Stimulated activated CD4-positive, alpha-beta T cell treated with anti-CD3 and anti-CD28 coated beads, Interleukin-12 subunit alpha, Interleukin-12 subunit beta, amount 100 ng/mL, for 4 hours (primary cell): ENCODE measurements around the gene MRGPRG.

Source experiments
- DNase-seq: peaks from one replicate; pipeline ENCODE4 v3.0.0-alpha.2; 2020

MRGPRG gene

DNA sequence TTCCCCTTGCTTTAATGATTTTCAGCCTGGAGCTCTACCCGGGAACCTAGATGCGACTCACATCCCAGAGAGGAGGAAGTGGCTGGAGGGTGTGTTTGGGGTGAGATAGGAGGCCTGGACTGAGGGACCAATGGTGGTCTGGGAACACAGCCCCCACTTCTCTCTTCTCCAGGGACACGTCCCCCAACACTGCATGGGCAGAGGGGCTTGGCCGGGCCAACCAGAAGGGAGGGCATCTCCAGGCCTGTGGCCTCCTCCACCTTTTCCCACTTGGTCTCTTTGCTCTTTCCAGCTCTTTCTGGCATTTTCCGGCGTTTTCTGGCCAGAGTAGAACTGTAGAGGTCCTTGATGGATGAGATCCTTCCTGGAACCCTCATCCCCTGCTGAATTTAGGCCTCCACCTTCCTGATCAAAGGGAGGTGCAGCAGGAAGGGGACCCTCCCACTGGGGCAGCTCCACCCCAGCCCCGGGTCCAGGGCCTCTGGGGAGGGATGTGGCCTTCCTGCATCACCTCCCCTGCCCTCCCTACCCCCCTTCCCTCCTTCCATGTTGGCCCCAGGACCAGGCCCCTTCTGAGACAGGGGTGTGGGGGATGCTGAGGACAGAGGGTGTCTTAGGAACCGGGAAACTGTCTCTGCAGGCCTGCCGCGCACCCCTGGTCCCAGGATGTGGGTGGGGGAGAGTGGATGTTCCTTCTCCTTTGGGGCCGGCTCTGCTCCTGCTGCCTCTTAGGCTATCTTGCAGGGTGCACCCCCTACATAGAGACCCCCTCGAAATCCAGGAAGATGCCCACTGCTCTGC, 24.4 kb downstream of the MRGPRG start:
- no peak for DNase-seq

DNA sequence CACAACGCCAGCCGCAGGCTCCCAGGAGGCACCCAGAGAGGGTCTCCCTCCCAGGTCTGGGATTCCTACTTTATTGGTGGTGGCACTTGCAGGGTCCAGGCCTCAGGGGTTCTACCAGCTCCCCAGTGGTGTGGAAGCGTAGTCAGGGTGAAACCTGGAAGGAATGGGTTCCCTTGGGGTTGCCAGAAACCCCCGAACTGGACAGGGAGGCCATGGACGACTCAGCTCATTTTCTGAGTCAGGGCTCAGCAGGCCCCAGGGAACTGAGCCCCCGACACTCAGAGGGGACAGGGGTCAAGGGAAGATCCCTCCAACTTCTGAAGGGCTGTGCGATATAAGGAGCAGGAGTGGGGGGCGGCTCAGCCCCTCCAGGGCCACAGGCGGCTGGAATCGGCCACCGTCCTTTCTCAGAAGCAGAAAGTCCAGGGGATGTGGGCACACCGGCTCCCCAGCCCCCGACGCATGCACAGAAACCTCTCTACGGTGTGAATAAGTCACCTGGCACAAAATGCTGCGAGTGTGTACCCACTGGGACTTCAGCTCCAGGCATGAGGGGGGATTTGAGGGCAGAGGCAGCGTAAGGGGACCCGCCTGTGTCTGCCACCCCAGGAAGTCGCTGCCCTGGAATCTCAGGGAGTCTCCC, 25.1 kb downstream of the MRGPRG start:
- DNase-seq: no peak

DNA sequence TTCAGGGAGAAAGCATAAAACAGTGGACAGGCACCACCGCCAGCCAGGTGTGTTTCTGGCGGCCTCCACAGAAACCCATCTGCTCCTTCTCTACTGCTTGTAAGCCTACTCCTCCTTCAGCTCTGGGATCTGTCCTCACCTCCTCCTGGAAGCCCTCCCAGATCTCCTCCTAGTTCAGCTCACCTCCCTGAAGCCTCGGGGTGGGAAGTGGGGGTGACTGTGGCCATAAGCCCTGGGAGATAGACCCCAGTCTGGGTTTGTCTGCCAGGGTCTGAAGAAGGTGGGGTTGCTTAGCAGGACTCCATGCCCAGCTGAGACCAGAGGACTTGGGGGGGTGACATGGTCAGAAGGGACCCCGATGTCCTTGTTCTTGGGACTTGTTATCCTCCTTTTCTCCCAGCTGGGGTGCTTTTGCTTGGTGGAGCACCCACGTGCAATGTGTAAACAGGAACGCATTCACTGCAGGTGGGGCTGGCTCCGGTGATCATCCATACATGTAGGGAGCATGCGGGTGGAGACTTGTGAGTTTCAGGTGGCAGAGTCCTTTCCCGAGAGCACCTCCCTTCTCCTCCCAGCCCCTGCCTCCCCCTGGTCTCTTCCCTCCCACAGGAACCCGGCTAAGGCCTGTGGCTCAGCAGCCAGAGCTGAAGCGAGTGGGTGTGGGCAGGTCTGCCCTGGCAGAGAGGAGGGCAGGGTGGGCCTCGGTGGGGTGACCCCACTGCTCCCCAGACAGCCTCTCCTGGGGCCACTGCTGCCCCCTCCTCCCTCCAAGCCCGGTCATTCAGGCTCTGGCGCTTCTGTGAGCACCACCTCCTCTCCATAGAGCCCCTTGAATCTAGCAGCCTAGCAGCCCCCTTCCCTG, 25.9 kb downstream of the MRGPRG start:
- DNase-seq: no peak

DNA sequence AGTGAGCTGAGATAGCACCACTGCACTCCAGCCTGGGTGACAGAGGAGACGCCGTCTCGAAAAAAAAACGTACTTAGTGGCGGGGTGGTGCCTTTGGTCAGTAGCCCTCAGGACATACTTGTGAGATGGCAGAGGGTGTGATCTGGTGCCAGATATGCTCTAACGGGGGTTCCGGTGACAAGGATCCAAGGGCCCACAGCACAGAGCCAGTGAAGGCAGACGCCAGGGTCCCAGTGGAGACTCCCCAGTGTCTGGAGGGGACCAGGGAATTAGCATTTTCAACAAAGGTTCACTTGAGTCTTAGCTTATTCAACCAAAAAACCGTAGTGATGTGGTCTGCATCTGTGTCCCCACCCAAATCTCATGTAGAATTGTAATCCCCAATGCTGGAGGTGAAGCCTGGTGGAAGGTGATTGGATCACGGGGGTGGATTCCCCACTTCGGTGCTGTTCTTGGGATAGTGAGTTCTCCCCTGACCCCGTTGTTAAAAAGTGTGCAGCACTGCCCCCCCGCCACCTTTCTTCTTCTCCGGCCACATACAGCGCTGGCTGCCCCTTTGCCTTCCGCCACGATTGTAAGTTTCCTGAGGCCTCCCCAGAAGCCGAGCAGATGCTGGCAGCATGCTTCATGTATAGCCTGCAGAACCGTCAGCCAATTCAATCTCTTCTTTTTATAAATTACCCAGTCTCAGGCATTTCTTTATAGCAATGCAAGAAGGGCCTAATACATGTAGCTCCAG, 26.9 kb downstream of the MRGPRG start:
- no peak for DNase-seq

DNA sequence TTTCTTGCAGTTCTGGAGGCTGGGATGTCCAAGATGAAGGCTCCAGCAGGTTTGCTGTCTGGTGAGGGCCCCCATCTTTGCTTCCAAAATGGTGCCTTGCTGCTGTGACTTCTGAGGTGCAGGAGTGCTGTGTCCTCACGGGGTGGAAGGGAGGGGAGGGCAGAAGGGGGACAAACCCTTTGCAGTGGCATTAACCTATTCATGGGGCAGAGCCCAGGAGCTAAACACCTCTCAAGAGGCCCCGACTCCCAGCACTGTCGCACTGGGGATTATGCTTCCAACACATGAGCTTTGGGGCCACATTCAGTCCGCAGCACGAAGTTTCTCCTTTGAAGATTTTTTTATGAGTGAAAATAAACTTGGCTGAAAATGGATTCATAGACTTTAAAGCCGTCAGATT, 28.0 kb downstream of the MRGPRG start:
- no peak for DNase-seq

DNA sequence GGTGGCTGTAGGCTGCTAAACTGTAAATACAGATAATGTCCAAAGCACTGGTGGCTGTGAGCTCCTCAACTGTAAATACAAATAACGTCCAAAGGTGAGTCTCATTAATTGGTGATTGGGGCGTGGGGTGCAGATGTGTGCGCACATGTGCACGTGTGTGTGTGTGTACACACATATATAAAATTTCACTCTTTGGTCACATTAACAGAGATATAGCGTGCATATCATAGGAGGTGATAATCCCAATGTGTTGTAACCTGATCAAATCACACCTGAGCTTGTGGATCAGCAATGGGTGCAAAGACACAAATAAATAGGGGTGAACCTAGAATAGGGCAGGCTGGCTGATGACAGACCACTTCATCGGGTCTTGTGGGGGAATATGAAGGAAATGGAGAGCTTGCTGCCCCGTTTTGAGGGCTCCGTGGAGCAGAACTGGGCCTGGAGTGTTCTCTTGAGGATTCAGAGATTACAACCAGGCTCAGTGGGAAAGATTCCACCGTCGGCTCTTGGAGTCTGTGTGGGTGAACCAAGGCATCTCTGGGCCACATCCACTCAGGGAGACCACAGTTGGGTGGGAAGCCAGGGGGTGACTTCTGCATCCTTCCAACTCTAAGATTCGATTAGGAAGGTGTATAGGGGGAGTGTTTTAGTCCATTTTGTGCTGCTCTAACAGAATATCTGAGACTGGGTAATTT, 28.6 kb downstream of the MRGPRG start:
- no peak for DNase-seq

DNA sequence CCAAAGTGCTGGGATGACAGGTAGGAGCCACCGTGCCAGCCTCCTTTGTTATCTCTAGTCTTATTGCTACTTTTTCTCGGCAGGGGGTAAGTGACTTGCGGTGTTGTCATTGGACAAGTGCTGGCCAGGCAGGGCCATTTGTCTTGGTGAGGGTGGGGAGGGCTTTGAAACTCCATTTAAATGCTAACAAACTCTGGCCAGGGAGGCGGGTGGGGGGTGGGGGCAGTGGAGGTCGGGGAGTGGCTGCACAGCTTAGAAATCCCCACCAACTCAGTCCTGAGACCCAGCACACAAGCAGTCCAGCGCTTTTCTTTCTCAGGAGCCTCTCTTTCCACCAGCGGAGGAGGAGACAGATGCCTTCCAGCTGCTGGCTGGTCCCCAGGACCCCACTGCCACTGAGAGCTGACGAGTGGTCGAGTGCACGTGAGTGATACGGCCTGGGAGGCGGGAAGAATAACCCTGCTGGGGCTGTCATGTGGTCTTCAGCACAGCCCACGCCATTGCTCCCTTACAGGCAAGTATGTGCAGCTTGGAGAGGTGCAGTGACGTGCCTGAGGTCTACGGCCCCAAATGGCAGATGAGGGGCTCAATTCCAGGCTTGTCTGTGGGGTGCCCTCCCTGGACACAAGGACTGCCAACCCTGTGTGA, 29.3 kb downstream of the MRGPRG start:
- DNase-seq: no peak

DNA sequence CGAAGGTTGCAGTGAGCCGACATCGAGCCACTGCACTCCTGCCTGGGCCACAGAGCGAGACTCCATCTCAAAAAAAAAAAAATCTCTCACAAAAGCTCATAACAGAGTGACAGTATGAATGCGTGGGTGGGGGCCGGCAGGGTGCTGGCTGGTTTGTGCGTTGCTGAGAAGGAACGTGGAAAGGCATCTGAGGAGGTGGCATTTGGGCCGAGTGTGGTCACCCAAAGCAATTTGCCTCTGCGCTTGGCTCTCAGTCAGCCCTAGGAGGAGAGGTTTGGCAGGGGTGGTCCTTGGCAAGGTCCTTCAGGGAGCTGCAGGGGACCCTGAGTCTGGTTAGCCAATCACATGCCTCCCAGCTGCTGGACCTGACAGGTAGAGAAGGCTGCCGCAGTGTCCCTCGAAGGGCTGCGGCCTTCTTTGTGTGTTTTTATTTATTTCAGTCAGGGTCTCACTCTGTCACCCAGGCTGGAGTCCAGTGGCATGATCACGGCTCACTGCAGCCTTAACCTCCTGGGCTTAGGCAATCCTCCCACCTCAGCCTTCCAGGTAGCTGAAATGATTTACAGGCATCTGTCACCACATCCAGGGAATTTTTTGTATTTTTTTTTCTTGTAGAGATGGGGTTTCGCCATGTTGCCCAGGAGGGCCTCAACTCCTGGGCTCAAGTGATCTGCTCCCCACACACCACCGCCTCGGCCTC, 30.0 kb downstream of the MRGPRG start:
- DNase-seq: no peak

DNA sequence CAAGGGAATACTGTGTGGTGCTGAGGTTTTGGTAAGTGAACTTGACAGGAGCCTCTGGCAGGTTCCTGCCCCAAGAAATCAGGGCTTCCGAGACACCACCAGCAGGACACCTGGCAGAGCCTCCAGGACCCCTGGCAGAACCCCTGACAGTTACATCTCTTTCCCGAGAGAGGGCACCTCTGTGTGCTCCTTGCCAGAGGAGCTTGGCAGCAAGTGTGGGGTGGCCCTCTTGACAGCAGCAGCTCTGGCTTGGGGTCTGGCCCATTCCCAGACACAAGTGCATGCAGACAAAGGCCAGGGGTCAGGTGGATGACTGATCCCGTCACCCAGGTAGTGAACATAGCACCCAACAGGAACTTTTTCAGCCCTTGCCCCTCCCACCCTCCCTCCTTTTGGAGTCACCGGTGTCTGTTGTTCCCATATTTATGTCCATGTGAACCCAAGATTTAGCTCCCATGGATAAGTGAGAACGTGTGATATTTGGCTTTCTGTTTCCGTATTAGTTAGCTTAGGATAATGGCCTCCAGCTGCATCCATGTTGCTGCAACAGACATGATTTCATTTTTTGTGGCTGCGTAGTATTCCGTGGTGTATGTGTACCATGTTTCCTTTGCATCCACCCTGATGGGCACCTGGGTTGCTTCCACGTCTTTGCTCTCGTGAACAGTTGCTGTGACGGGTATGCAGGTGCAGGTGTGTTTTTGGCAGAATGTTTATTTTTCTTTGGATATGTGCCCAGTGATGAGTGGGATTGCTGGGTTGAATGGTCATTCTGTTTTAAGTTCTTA, 32.3 kb downstream of the MRGPRG start:
- no peak for DNase-seq

DNA sequence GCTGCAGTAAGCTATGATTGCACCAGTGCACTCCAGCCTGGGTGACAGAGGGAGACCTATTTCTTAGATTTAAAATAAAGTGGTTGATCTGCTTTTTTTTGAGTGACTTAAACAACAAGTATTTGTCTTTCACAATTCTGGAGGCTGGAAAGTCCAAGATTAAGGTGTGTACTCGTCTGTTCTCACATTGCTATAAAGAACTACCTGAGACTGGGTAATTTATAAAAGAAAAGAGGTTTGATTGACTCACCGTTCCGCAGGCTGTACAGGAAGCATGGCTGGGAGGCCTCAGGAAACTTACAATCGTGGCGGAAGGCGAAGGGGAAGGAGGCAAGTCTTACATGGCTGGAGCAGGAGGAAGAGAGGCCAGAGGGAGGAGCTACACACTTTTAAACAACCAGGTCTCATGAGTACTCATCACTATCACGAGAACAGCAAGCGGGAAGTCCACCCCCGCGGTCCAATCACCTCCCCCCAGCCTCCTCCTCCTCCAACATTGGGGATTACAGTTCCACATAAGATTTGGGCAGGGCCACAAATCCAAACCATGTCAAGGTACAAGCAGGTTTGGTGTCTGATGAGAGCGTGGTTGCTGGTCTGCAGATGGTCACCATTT, 33.8 kb downstream of the MRGPRG start:
- no peak for DNase-seq

DNA sequence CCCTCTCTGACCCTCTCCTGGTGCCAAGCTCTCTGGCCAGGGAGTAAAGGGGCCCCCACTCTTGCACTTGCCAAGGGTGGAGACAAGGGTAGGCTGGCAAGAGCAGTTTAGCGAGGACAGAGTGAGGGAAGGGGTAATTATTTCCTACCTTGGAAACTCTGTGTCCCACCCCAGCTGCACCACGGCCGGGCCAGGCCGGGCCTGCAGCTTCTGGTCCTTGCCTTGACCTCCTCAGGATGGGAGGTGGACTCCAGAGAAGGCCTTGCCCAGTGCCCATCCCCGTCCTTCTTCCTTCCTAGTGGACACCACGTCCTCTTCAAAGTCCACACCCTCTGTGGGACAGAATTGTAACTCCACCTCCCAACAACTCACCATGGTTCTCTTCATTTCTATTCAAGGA, 35.1 kb downstream of the MRGPRG start:
- DNase-seq: no peak

DNA sequence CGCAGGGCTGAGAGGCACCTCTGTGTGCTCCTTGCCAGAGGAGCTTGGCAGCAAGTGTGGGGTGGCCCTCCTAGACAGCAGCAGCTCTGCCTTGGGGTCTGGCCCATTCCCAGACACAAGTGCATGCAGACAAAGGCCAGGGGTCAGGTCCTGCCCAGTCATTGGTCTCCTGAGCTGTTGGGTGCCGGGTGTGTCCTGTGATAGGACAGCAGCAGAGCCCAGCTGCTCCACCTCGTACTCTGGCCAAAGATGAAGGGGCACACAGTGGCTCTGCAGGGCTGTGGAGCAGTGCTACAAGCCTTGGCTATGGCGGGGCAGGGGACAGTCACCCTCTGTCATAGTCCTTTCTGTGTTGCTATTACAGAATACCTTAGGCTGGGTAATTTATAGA, 36.2 kb downstream of the MRGPRG start:
- no peak for DNase-seq

DNA sequence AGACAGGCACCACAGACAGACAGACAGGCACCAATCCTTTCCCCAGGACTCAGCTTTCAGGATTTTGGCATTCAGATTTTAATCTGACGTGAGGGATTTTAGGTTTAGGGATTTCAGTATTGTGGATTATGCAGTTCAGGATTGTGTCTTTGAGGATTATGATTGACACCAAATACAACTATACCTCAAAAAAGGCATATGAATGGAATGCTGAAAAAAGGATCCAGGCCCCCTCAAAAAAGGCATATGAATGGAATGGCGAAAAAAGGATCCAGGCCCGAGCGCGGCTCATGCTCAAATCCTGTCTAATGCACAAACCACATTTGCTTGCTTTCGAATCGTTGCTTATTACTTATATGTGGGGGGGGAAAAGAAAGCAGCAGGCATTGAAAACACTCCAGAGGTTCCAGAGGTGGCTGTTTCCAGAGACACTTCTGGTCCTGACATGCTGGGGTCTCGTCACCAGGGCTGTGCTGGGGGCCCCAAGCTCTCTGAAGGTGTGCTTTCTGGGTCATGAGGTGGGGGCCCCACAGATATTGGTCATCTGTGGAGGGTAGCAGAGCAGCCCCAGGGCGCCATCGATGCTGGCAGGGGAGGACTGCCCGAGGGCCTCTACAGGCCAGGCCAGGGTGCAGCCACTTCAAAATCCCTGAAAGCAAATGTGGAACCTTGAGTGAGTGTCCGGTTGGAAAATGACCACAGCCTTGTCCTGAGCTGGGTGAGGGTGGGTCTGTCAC, 36.7 kb downstream of the MRGPRG start:
- no peak for DNase-seq

DNA sequence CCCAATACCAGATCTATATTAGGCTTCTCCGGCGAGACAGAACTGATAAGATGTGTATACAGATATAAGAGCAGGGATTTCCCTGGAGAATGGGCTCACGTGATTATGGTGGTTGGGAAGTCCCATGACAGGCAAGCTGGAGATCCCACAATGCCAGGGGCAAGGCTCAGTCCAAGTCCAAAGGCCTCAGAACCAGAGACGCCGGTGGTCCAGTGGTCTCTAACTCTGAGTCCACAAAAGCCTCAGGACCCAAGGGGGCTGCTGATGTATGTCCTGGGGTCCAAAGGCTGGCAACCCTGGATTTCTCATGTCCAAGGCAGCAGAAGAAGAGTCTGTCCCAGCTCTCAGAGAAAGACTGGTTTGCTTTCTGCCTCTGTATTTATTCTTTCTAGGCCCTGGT, 37.7 kb downstream of the MRGPRG start:
- DNase-seq: no peak

DNA sequence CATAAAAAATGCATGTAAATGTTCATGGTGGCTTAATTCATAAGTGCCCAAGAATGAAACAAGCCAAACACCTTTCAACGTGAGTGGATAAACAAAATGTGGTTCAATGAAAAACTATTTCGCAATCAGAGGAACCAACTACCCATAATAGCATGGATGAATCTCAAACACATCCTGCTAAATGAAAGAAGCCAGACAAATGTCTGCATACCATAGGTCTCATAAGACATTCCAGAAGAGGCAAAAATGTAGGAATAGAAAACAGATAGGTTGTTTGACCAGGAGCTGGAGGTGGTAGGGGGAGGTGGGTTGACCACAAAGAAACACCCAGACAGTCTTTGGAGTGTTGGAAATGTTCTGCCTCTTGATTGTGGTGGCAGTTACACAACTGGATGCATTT, 40.3 kb downstream of the MRGPRG start:
- no peak for DNase-seq

DNA sequence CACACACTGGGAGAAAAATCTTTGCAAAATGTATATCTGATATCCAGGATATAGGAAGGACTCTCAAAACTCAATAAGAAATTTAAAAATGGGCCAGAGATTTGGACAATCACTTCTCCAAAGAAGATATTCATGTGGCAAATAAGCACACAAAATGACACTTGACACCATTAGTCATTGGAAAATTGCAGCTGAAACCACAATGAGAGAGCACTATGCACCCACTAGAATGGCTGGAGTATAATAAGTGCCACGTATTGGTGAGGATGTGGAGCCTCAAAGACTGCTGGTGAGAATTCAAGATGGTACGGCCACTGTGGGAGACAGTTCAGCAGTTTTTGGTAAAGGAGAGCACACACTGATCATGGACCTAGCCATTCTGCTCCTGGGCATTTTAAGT, 40.7 kb downstream of the MRGPRG start:
- DNase-seq: no peak

DNA sequence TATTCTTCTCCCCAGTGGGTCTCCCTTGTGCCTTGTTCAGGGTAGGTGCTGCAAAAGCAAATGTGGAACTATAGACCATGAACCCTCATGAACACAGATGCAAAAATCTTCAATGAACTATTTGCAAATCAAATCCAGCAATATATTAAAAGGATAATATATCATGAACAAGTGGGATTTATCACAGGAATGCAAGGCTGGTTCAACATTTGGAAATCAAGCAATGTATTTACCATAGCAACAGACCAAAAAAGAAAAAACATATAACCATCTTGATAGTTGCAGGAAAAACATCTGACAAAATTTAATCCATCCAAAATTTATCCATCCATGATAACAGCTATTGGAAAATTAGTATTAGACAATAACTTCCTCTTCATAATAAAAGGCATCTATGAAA, 42.1 kb downstream of the MRGPRG start:
- DNase-seq: no peak

DNA sequence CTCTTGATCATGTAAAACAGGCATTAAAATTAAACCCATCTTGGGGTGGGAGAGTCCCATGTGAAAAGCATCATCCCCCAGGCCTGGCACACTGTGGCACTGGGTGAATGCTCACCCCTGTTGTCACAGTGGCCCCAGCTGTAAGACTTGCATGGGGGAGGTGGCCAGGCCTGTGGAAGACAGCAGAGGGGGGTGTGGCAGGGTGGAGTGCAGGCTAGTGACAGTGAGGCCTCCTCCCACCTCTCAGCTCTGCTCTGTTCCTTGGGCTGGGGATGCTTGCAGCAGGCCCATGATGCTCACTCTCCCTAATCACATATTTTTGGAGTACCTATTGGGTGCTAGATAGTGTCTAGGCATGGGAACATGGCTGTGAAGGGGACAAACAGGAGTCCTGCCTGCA, 43.4 kb downstream of the MRGPRG start:
- no peak for DNase-seq

DNA sequence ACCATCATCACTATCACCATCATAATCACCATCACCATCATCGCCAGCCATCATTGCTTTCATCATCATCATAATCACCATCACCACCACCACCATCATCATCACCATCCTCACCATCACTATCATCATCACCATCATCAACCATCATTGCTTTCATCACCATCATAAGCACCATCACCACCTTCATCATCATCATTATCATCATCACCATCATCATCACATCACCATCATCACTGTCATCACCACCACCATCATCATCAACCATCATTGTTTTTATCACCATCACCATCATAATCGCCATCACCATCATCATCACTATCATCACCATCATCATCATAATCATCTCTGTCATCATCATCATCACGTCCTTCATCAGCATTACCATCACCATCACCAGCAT, 44.2 kb downstream of the MRGPRG start:
- DNase-seq: no peak
